GM18861 (cell line): ENCODE measurements around the gene NME8.

Experiments
- ATAC-seq: cut with Tn5 transposase; IDR thresholded peaks from one replicate; pipeline ENCODE4 v1.9.1; 2021; ENCODE audit not compliant: unreplicated experiment

Gene NME8

DNA sequence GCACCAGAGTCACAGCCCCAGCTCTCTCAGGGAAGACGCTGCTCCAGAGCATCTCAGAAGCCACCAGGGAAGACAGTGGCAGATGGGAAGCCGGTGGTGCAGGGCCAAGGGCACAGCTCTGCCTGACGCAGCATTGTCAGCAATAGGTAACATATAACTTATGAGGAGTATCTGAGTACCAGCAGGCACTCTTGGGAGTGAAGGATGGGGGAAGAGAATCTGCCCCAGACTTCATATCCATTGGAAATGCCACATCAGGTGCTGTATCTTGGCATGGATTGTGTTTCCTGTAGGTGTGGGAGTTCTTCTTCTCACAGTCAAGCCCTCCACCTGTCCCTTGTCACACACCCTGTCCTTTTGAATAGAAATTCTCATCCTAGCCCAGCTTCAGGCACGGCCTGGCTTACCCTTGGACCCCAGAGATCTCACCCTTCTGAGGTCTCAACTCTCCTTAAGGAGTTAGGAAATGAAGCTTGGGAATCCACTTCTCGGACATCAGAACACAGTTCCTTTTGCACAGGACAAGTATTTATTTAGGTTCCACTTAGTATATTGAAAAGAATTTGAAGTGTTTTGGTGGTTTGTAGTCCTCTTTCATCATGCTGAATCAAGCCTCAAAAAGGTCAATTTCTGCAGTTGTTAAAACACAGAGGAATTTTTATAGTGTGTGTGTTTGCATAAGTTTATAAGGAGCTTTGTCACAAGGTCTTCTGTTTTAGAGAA is 82.0 kb downstream of the NME8 start:
- ATAC-seq, result no peak

DNA sequence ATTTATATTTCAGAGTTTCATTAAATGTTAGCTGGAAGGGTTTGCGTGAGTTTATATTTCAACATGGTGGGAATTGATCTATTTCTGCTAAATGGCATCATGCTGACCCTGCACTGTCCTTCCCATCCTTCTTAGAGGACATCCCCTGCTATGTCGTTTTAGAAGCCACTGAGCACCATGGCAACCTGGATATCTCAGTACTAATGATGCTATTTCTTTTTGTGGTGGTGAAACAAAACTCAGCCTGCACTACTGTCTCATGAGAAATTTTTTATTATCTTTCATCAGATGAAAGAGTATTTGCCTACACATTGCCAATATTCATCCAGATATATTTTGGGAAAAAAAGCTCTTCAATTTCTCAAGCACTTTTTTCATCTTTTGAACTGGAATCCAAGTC is 84.1 kb downstream of the NME8 start:
- ATAC-seq, result no peak

DNA sequence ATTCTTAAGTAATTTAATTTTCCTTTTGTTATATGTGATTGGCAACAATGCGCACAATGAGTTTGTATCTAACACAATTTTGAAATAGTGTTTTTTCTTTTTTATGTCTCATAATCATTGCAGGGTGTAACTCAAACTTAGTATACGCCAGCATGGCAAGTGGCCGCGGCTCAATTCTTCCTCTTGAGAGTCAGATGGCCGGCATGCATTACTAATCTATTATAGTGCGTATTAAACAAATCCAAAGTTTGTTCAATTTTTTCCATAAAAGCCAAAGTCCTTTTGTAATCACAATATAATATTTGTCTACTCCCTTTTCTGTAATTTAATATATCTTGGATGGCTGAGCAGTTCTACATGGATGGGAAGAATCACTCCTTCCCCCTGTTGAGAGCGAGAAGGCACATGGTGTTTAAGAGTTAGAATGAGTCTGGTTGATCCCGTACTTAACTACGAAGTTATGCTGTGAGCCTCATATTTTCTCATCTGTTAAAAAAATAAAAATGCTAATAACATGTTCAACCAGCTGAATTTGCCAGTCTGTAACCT is 84.7 kb downstream of the NME8 start:
- no peak for ATAC-seq

DNA sequence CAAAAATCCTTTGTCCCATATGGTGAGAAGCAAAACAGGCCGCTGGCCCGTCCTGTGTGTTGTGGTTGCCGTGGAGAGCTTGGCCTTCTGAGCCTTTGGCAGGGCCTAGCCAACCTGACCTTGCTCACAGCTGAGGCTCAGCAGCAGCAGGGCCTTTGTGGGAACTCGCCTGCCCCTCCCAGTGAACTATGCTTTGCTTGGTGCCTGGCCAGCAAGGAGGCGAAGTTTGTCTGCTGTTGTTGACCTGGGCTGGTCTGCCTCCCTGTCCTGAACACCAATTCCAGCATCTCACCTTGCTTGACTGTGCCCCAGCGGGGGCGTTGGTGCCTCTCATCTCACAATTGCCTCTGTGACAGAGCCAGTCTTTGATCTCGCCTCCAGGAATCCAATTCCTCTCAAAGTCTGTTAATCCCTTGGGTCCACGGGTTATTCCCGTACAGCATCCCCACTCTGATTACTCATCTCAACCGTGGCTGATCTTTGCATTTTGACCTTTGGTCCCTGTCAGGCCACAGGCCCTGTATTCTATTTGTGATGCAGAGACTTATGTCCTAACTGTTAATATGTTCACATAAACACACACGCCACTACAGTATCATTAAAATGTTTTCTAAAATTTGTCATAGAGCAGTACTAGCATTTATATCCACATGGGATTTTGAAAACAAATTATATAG is 94.7 kb downstream of the NME8 start:
- peak; percentile 36 for ATAC-seq

DNA sequence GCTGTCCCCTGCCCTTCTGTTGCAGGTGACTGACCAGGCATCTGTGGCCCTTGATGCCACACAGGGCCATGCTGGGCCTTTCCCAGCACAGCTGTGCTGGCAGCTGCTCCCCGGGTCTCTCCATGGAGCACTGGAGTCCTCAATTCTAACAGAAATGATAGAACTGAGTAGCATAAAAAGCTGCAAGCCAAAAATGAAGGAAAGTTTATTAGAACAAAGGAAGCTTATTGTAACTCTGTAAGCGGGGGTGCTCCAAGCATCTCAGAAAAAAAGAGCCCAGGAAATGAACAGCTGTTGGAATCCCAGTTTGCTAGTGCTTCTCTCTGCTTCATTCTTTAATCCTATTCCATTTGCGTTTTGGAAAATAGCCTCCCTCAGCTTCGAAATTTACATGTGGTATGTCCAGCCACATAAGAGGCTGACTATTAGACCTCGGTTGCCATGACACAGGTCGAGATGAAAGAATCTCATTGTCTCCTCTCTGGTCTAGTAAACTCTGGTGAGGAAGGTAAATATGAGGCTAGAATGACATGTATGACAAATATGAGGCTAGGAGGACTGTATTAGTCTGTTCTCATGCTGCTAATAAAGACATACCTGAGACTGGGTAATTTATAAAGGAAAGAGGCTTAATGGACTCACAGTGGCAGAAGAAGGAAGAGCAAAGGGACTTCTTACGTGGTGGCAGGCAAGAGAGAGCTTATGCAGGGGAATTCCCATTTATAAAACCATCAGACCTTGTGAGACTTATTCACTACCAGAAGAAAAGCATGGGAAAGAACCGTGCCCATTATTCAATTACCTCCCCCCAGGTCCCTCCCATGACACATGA is 95.7 kb downstream of the NME8 start:
- ATAC-seq, result peak; percentile 36

DNA sequence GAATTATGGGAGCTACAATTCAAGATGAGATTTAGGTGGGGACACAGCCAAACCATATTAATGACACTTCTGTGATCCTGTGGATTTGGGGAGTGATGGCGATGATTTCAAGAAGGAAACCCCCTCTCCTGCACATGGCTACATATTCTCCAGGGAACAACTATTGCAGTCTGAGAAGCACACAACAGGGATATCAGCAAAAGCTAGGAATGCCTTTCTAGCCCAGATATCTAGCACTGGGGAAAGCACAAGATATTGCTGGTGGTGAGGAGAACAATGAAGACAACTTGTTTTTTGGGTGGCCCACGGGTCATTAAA is 96.3 kb downstream of the NME8 start:
- ATAC-seq, result no peak

DNA sequence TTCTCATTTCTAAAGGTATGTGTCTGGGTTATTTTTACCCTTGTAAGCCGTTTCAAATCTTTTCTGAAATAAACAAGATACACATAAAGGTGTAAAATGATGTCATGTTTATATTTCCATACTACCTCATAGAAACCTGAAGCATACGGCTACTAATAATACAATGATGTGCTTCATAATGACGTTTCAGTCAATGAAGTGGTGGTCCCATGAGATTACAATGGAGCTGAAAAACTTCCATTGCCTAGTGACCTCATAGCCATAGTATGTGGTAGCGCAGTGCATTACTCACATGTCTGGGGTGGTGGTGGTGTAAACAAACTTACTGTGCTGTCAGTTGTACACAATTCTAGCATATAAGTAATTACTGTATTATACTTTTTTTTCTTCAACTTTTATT is 96.9 kb downstream of the NME8 start:
- no peak for ATAC-seq

DNA sequence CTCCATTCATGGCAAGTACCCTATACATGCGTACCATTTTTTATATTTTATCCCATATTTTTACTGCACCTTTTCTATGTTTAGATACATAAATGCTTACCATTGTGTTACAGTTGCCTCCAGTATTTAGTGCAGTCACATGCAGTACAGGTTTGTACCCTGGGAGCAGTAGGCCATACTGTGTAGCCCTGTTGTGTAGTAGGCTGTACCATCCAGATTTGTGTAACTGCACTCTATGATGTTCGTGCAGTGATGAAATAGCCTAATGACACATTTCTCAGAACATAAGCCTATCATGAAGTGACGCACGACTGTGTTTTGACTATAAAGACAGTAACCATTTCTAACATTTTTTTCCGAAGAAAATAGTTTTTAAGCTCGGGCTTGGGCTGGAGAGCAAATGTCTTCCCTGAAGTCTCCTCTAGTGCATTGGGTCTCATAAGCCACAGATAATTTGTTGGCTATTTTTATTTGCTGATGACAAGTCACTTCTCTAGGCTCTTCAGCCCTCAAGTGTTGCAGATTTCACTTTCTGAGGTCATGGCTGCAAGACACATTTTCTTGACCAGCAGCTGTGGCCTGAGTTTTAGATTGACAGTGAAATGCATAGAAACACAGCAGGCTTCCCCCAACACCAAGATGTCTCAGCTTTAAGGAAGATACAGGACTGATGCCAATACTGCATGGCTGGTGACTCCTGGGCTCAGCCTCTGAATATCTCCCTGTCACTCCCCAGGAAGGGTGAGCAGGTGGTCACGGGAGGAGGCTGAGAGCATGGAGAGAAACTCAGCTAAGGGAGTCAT is 98.9 kb downstream of the NME8 start:
- no peak for ATAC-seq

DNA sequence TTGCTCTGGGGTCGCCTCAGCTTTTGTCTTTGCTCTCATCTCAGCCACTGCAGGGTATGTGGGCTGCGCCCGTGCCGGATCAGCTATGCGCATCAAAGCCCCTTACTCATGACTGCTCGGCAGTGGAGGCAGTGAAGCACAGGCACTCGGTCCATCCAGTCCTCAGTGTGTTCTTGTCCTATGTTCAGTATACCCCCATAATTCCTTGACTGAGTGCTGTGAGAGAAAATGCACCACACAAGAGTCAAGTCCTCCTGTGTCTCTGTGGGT is 99.5 kb downstream of the NME8 start:
- ATAC-seq, result no peak
